RWPE1 (cell line): ENCODE measurements around the gene UST.

Experiments
- CTCF ChIA-PET: fragments of 350-600 bp; sonication (Branson Sonifier 250); formaldehyde crosslinking; extraction: SDS; loops from one replicate; lab custom pipeline; 2021; lab: Yijun Ruan, JAX
- POLR2A ChIA-PET: fragments of 400-600 bp; formaldehyde crosslinking; extraction: SDS; loops from one replicate; lab custom pipeline; 2020; ENCODE audit warnings: antibody characterized with exemption; ENCODE audit not compliant: low non-redundant PET; lab: Yijun Ruan, JAX
- DNase-seq: peaks from one replicate; pipeline ENCODE4 v3.0.0; 2012; ENCODE audit warnings: low spot score
- H3K27ac ChIP-seq: fragments of 450-650 bp; 2 replicates; pipeline ENCODE4 v1.5.1; 2017
- CTCF ChIP-seq: fragments of 450-650 bp; conservative IDR thresholded peaks from 2 replicates; pipeline ENCODE4 v1.5.1; 2017; ENCODE audit warnings: low read depth, mild to moderate bottlenecking

UST gene

GRCh38 chr6:148864941-148865340, 118.1 kb downstream of the UST start:
- TF ChIP-seq CTCF = no peak
- DNase-seq = no peak
- no peak overlapping the region for H3K27ac ChIP-seq
- ChIA-PET POLR2A (no interaction called here), CTCF (no interaction called here)

- ChIA-PET CTCF (no interaction called here), POLR2A (no interaction called here)
- DNase-seq = no peak
- TF ChIP-seq CTCF = no peak
- no peak overlapping the region for H3K27ac ChIP-seq
These were observed 119.9 kb downstream of the UST start for GRCh38 chr6:148866657-148867268.

GRCh38 chr6:148867862-148868261, 121.0 kb downstream of the UST start:
- no peak overlapping the region for H3K27ac ChIP-seq
- CTCF ChIA-PET = no interaction called here
- POLR2A ChIA-PET = no interaction called here
- TF ChIP-seq CTCF = no peak
- peak; percentile 17 for DNase-seq

- H3K27ac ChIP-seq = no peak overlapping the region
- CTCF ChIA-PET = no interaction called here
- POLR2A ChIA-PET = no interaction called here
These were observed 121.5 kb downstream of the UST start for GRCh38 chr6:148868314-148868713.

GRCh38 chr6:148868901-148869300, 122.1 kb downstream of the UST start:
- DNase-seq = no peak
- ChIA-PET CTCF (no interaction called here), POLR2A (no interaction called here)
- no peak for TF ChIP-seq CTCF
- no peak overlapping the region for H3K27ac ChIP-seq

More at GRCh38 chr6:148868314-148868713, 121.5 kb downstream of the UST start:
- no peak for TF ChIP-seq CTCF
- DNase-seq = peak; percentile 71

- DNase-seq = peak; percentile 88
- peak overlapping the region; percentile 55; the same call in 1 of the 2 replicates for H3K27ac ChIP-seq
- CTCF ChIA-PET = no interaction called here
- no peak for TF ChIP-seq CTCF
- POLR2A ChIA-PET = no interaction called here
These were observed 122.8 kb downstream of the UST start for GRCh38 chr6:148869585-148869984.
